Measurements from ENCODE around the gene SIL1. TPM values are rescaled to one million over a fixed set of nuclear protein-coding genes. Genes with fewer than 3 reads are reported as not detected.

Gene SIL1
- total and polyA plus RNA-seq, 2 of the 4 experiments (the other 2 are of a cell fraction): 56.1 to 66.0 TPM

GRCh38 chr5:139027150-139027549, 171.0 kb downstream of the SIL1 start:
- ChIA-PET POLR2A (ENCODE audit: unreplicated experiment) (no interaction called here), CTCF (no interaction called here)
- no peak overlapping the region for H2BK20ac ChIP-seq (ENCODE audit: low read depth, low read length)
- H3K56ac ChIP-seq (ENCODE audit: extremely low read depth, insufficient read depth, low read length): no peak overlapping the region
- in situ Hi-C loops (cut with MboI; ENCODE audit: low sequenced_read_pairs) (no loop called here), dilution Hi-C loops (cut with HindIII; ENCODE audit: low sequenced_read_pairs, unreplicated experiment) (no loop called here), intact Hi-C loops (cut with micrococcal nuclease) (no loop called here)
- H3K18ac ChIP-seq (ENCODE audit: low read depth, low read length): no peak overlapping the region
- no peak overlapping the region for H2BK5ac ChIP-seq (ENCODE audit: low read depth, low read length, poor library complexity, severe bottlenecking)
- H2AK5ac ChIP-seq (ENCODE audit: low read depth, low read length): no peak overlapping the region
- peaks cover 2% of the 10 kb centered on the region; the same call in 1 of the 2 replicates for H3K36me3 ChIP-seq (ENCODE audit: control insufficient read depth, insufficient read depth, low read length)
- H3K14ac ChIP-seq (replicated peaks; ENCODE audit: low read depth, low read length): no peak overlapping the region
- H3K9ac ChIP-seq (ENCODE audit: low read depth, low read length): no peak overlapping the region
- no TSS peak for BruUV-seq (replicated peaks)
- H3K23ac ChIP-seq (ENCODE audit: low read depth, low read length): no peak overlapping the region
- no peak overlapping the region for H3K27ac ChIP-seq (ENCODE audit: insufficient read depth, low read length)
- no peaks in the 10 kb centered on the region; a peak in 2 of 4 replicates for H3K79me1 ChIP-seq (ENCODE audit: low read depth in 1 of 2, low read length in 2 of 2)
- H3K4me3 ChIP-seq (ENCODE audit: insufficient read depth, low read depth, low read length): no peak overlapping the region
- DNase-seq (no peak), ATAC-seq (ENCODE audit: low read depth) (no peak)
- H4K20me1 ChIP-seq (ENCODE audit: insufficient read depth, low read length): no peaks in the 10 kb centered on the region
- H3K9me3 ChIP-seq (ENCODE audit: control insufficient read depth, insufficient read depth, low read length): no peaks in the 10 kb centered on the region
- TF ChIP-seq USF2 (IDR thresholded peaks at IDR 0.05; ENCODE audit: low read depth, low read length): no peak
- no peak for TF ChIP-seq RAD21 (IDR thresholded peaks at IDR 0.05; ENCODE audit: low read length)
- no CpG with 5 or more reads among the region's 2 CpGs for WGBS, 2 experiments (ENCODE audit: extremely low coverage in 2 of 2, insufficient read length in 1 of 2)
- no peak overlapping the region for H2BK120ac ChIP-seq (ENCODE audit: low read depth, low read length)
- H3K27me3 ChIP-seq (ENCODE audit: control insufficient read depth, insufficient read depth, low read length): no peaks in the 10 kb centered on the region
- no peak overlapping the region for H2AFZ ChIP-seq (replicated peaks; ENCODE audit: low read length, poor library complexity)
- H3K9me1 ChIP-seq (ENCODE audit: insufficient read depth, low read length): no peaks in the 10 kb centered on the region
- no peak overlapping the region for H2AK9ac ChIP-seq (replicated peaks; ENCODE audit: low read depth, low read length, poor library complexity)
- no peak overlapping the region for H3K4me2 ChIP-seq (ENCODE audit: low read depth, low read length)
- no peak overlapping the region for H4K8ac ChIP-seq (ENCODE audit: low read depth in 2 of 2, low read length in 2 of 2)
- no peak overlapping the region for H4K5ac ChIP-seq (ENCODE audit: low read depth, low read length)
- no peak overlapping the region for H2BK15ac ChIP-seq (ENCODE audit: low read depth, low read length)
- H3K4ac ChIP-seq (ENCODE audit: low read depth, low read length): no peak overlapping the region
- no peak overlapping the region for H4K91ac ChIP-seq (ENCODE audit: insufficient read depth, low read depth, low read length)
- H3K4me1 ChIP-seq (ENCODE audit: control insufficient read depth, insufficient read depth, low read length): no peaks in the 10 kb centered on the region
